ENCODE data around the gene KIF2B. TPM values are rescaled to one million over a fixed set of nuclear protein-coding genes. Genes with fewer than 3 reads are reported as not detected.
"Not testable (repeated sequence)": the region's sequence is repeated elsewhere in the genome, so short reads cannot be mapped to it uniquely, and the experiment has no call there.

KIF2B gene
- 1.2 TPM for total RNA-seq (ENCODE audit: insufficient read depth, low replicate concordance)

- DNase-seq (ENCODE audit: low spot score): no peak
These were observed at the start of gene KIF2B for GRCh38 chr17:53822764-53823163. KIF2B (plus strand) TSS chr17:53822927; CDS start chr17:53823034, 107 bp downstream.

- no peak for DNase-seq (ENCODE audit: low spot score)
These were observed 42.4 kb upstream of the KIF2B start for GRCh38 chr17:53780320-53780719.

GRCh38 chr17:53791551-53791950 lies 31.2 kb upstream of the KIF2B start:
- DNase-seq (ENCODE audit: low spot score): no peak

GRCh38 chr17:53792451-53792850 lies 30.3 kb upstream of the KIF2B start:
- no peak for DNase-seq (ENCODE audit: low spot score)

GRCh38 chr17:53792997-53793396 lies 29.7 kb upstream of the KIF2B start:
- no peak for DNase-seq (ENCODE audit: low spot score)

- DNase-seq (ENCODE audit: low spot score): no peak
These were observed 27.9 kb upstream of the KIF2B start for GRCh38 chr17:53794875-53795274.

GRCh38 chr17:53796642-53797041 lies 26.1 kb upstream of the KIF2B start:
- DNase-seq (ENCODE audit: low spot score): no peak

- DNase-seq (ENCODE audit: low spot score): no peak
These were observed 25.2 kb upstream of the KIF2B start for GRCh38 chr17:53797501-53797900.

- DNase-seq (ENCODE audit: low spot score): no peak
These were observed 18.3 kb upstream of the KIF2B start for GRCh38 chr17:53804437-53804836.

- DNase-seq (ENCODE audit: low spot score): no peak
These were observed 16.3 kb upstream of the KIF2B start for GRCh38 chr17:53806473-53806872.

GRCh38 chr17:53807286-53807685 lies 15.4 kb upstream of the KIF2B start:
- no peak for DNase-seq (ENCODE audit: low spot score)

GRCh38 chr17:53818271-53818670 lies 4.5 kb upstream of the KIF2B start:
- no peak for DNase-seq (ENCODE audit: low spot score)

- no peak for DNase-seq (ENCODE audit: low spot score)
These were observed 3.8 kb upstream of the KIF2B start for GRCh38 chr17:53818929-53819328.

- no peak for DNase-seq (ENCODE audit: low spot score)
These were observed 2.8 kb upstream of the KIF2B start for GRCh38 chr17:53819956-53820355.

GRCh38 chr17:53823341-53824050 lies 769 bp downstream of the KIF2B start:
- no peak for DNase-seq (ENCODE audit: low spot score)

- not testable (repeated sequence) for DNase-seq (ENCODE audit: low spot score)
These were observed 12.0 kb downstream of the KIF2B start for GRCh38 chr17:53834771-53835170.

GRCh38 chr17:53837131-53837530 lies 14.4 kb downstream of the KIF2B start:
- DNase-seq (ENCODE audit: low spot score): peak; percentile 7

- DNase-seq (ENCODE audit: low spot score): no peak
These were observed 21.9 kb downstream of the KIF2B start for GRCh38 chr17:53844491-53845107.

GRCh38 chr17:53871128-53871527 lies 48.4 kb downstream of the KIF2B start:
- DNase-seq (ENCODE audit: low spot score): not testable (repeated sequence)
